ENCODE data around the gene ACVR1B.

DNA sequence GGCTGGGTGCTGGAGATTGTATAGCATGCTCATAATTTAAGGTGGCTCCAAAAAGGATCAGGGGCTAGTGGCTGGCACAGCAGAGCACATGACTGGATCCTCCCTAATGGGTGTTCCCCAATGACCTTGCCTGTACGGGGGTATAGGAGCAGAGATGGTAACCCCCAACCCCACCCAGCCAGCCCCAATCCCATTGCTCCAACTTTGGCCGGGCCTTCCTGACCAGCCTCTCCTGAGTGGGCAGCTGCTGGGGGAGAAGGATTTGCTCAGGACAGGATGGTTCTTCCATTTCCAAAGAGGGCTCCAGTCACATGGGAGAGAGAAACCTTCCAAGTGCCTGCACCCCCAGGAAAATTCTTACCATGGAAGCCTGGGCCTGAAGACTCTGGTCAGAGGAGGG is 84.4 kb downstream of the ACVR1B start:
- TF ChIP-seq, protein P1, sequence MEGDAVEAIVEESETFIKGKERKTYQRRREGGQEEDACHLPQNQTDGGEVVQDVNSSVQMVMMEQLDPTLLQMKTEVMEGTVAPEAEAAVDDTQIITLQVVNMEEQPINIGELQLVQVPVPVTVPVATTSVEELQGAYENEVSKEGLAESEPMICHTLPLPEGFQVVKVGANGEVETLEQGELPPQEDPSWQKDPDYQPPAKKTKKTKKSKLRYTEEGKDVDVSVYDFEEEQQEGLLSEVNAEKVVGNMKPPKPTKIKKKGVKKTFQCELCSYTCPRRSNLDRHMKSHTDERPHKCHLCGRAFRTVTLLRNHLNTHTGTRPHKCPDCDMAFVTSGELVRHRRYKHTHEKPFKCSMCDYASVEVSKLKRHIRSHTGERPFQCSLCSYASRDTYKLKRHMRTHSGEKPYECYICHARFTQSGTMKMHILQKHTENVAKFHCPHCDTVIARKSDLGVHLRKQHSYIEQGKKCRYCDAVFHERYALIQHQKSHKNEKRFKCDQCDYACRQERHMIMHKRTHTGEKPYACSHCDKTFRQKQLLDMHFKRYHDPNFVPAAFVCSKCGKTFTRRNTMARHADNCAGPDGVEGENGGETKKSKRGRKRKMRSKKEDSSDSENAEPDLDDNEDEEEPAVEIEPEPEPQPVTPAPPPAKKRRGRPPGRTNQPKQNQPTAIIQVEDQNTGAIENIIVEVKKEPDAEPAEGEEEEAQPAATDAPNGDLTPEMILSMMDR (conservative IDR thresholded peaks at IDR 0.05): no peak
- TF ChIP-seq EZH2 (IDR thresholded peaks at IDR 0.05; ENCODE audit: low read depth): no peak

Data from PC-9 (cell line).